ENCODE data around the gene SCAF11.

Gene SCAF11

GRCh38 chr12:45980540-45980939 lies 9.8 kb downstream of the SCAF11 start:
- peak overlapping the region in 1 of 5 donors; percentile 9 for H3K4me3 ChIP-seq (ENCODE audit: low read depth in 1 of 5, low read length in 5 of 5)
- H3K27me3 ChIP-seq (ENCODE audit: control insufficient read depth in 5 of 5, insufficient read depth in 4 of 5, low read length in 5 of 5), result no peaks in the 10 kb centered on the region
- H3K9ac ChIP-seq (ENCODE audit: low read length in 5 of 5), result no peak overlapping the region
- no peak overlapping the region for H3K27ac ChIP-seq (ENCODE audit: low read depth, low read length)
- H3K4me1 ChIP-seq (ENCODE audit: control insufficient read depth in 5 of 5, insufficient read depth in 5 of 5, low read length in 5 of 5), result peaks cover 0 to 67% (median 50%) of the 10 kb centered on the region in 5 donors
- no peaks in the 10 kb centered on the region for H3K9me3 ChIP-seq (ENCODE audit: control insufficient read depth in 5 of 5, low read length in 5 of 5)
- H3K36me3 ChIP-seq (ENCODE audit: control insufficient read depth in 5 of 5, insufficient read depth in 5 of 5, low read length in 5 of 5), result peaks cover 0 to 4% (median 0%) of the 10 kb centered on the region in 5 donors

GRCh38 chr12:45978108-45978507 lies 12.3 kb downstream of the SCAF11 start:
- Histone ChIP-seq H3K36me3 (ENCODE audit: control insufficient read depth in 5 of 5, insufficient read depth in 5 of 5, low read length in 5 of 5) (no peaks in the 10 kb centered on the region), H3K4me1 (ENCODE audit: control insufficient read depth in 5 of 5, insufficient read depth in 5 of 5, low read length in 5 of 5) (peaks cover 0 to 71% (median 60%) of the 10 kb centered on the region in 5 donors), H3K27me3 (ENCODE audit: control insufficient read depth in 5 of 5, insufficient read depth in 4 of 5, low read length in 5 of 5) (no peaks in the 10 kb centered on the region), H3K27ac (ENCODE audit: low read depth, low read length) (no peak overlapping the region), H3K4me3 (ENCODE audit: low read depth in 1 of 5, low read length in 5 of 5) (no peak overlapping the region), H3K9me3 (ENCODE audit: control insufficient read depth in 5 of 5, low read length in 5 of 5) (no peaks in the 10 kb centered on the region), H3K9ac (ENCODE audit: low read length in 5 of 5) (no peak overlapping the region)

GRCh38 chr12:45977620-45978019 lies 12.8 kb downstream of the SCAF11 start:
- no peak overlapping the region for H3K9ac ChIP-seq (ENCODE audit: low read length in 5 of 5)
- H3K9me3 ChIP-seq (ENCODE audit: control insufficient read depth in 5 of 5, low read length in 5 of 5), result no peaks in the 10 kb centered on the region
- no peaks in the 10 kb centered on the region for H3K27me3 ChIP-seq (ENCODE audit: control insufficient read depth in 5 of 5, insufficient read depth in 4 of 5, low read length in 5 of 5)
- no peak overlapping the region for H3K4me3 ChIP-seq (ENCODE audit: low read depth in 1 of 5, low read length in 5 of 5)
- H3K4me1 ChIP-seq (ENCODE audit: control insufficient read depth in 5 of 5, insufficient read depth in 5 of 5, low read length in 5 of 5), result peaks cover 0 to 71% (median 59%) of the 10 kb centered on the region in 5 donors
- no peak overlapping the region for H3K27ac ChIP-seq (ENCODE audit: low read depth, low read length)
- H3K36me3 ChIP-seq (ENCODE audit: control insufficient read depth in 5 of 5, insufficient read depth in 5 of 5, low read length in 5 of 5), result no peaks in the 10 kb centered on the region

- Histone ChIP-seq H3K4me1 (ENCODE audit: control insufficient read depth in 5 of 5, insufficient read depth in 5 of 5, low read length in 5 of 5) (peaks cover 0 to 69% (median 63%) of the 10 kb centered on the region in 5 donors), H3K9me3 (ENCODE audit: control insufficient read depth in 5 of 5, low read length in 5 of 5) (no peaks in the 10 kb centered on the region), H3K27me3 (ENCODE audit: control insufficient read depth in 5 of 5, insufficient read depth in 4 of 5, low read length in 5 of 5) (no peaks in the 10 kb centered on the region), H3K9ac (ENCODE audit: low read length in 5 of 5) (no peak overlapping the region), H3K36me3 (ENCODE audit: control insufficient read depth in 5 of 5, insufficient read depth in 5 of 5, low read length in 5 of 5) (peaks cover 0 to 3% (median 0%) of the 10 kb centered on the region in 5 donors), H3K27ac (ENCODE audit: low read depth, low read length) (peak overlapping the region; percentile 64), H3K4me3 (ENCODE audit: low read depth in 1 of 5, low read length in 5 of 5) (no peak overlapping the region)
These were observed 14.9 kb downstream of the SCAF11 start for GRCh38 chr12:45975506-45975905.

- Histone ChIP-seq H3K4me3 (ENCODE audit: low read depth in 1 of 5, low read length in 5 of 5) (no peak overlapping the region), H3K9me3 (ENCODE audit: control insufficient read depth in 5 of 5, low read length in 5 of 5) (no peaks in the 10 kb centered on the region), H3K36me3 (ENCODE audit: control insufficient read depth in 5 of 5, insufficient read depth in 5 of 5, low read length in 5 of 5) (peaks cover 0 to 3% (median 0%) of the 10 kb centered on the region in 5 donors), H3K27me3 (ENCODE audit: control insufficient read depth in 5 of 5, insufficient read depth in 4 of 5, low read length in 5 of 5) (no peaks in the 10 kb centered on the region), H3K9ac (ENCODE audit: low read length in 5 of 5) (no peak overlapping the region), H3K4me1 (ENCODE audit: control insufficient read depth in 5 of 5, insufficient read depth in 5 of 5, low read length in 5 of 5) (peaks cover 0 to 65% (median 57%) of the 10 kb centered on the region in 5 donors), H3K27ac (ENCODE audit: low read depth, low read length) (peak overlapping the region; percentile 64)
These were observed 15.5 kb downstream of the SCAF11 start for GRCh38 chr12:45974883-45975282.

GRCh38 chr12:45974171-45974719 lies 16.1 kb downstream of the SCAF11 start:
- Histone ChIP-seq H3K27ac (ENCODE audit: low read depth, low read length) (peak overlapping the region; percentile 64), H3K36me3 (ENCODE audit: control insufficient read depth in 5 of 5, insufficient read depth in 5 of 5, low read length in 5 of 5) (peaks cover 0 to 3% (median 0%) of the 10 kb centered on the region in 5 donors)

GRCh38 chr12:45973526-45973925 lies 16.8 kb downstream of the SCAF11 start:
- H3K36me3 ChIP-seq (ENCODE audit: control insufficient read depth in 5 of 5, insufficient read depth in 5 of 5, low read length in 5 of 5), result peaks cover 0 to 3% (median 0%) of the 10 kb centered on the region in 5 donors
- H3K27me3 ChIP-seq (ENCODE audit: control insufficient read depth in 5 of 5, insufficient read depth in 4 of 5, low read length in 5 of 5), result no peaks in the 10 kb centered on the region
- peak overlapping the region; percentile 31 for H3K27ac ChIP-seq (ENCODE audit: low read depth, low read length)
- no peak overlapping the region for H3K9ac ChIP-seq (ENCODE audit: low read length in 5 of 5)
- H3K9me3 ChIP-seq (ENCODE audit: control insufficient read depth in 5 of 5, low read length in 5 of 5), result no peaks in the 10 kb centered on the region
- peaks cover 0 to 68% (median 56%) of the 10 kb centered on the region in 5 donors for H3K4me1 ChIP-seq (ENCODE audit: control insufficient read depth in 5 of 5, insufficient read depth in 5 of 5, low read length in 5 of 5)
- no peak overlapping the region for H3K4me3 ChIP-seq (ENCODE audit: low read depth in 1 of 5, low read length in 5 of 5)

More at GRCh38 chr12:45974171-45974719, 16.1 kb downstream of the SCAF11 start:
- H3K4me1 ChIP-seq (ENCODE audit: control insufficient read depth in 5 of 5, insufficient read depth in 5 of 5, low read length in 5 of 5), result peaks cover 0 to 62% (median 56%) of the 10 kb centered on the region in 5 donors
- H3K27me3 ChIP-seq (ENCODE audit: control insufficient read depth in 5 of 5, insufficient read depth in 4 of 5, low read length in 5 of 5), result no peaks in the 10 kb centered on the region
- no peak overlapping the region for H3K9ac ChIP-seq (ENCODE audit: low read length in 5 of 5)
- H3K4me3 ChIP-seq (ENCODE audit: low read depth in 1 of 5, low read length in 5 of 5), result no peak overlapping the region
- no peaks in the 10 kb centered on the region for H3K9me3 ChIP-seq (ENCODE audit: control insufficient read depth in 5 of 5, low read length in 5 of 5)

- Histone ChIP-seq H3K9ac (ENCODE audit: low read length in 5 of 5) (no peak overlapping the region), H3K9me3 (ENCODE audit: control insufficient read depth in 5 of 5, low read length in 5 of 5) (no peaks in the 10 kb centered on the region)
These were observed 20.0 kb downstream of the SCAF11 start for GRCh38 chr12:45970391-45970790.

GRCh38 chr12:45969084-45969483 lies 21.3 kb downstream of the SCAF11 start:
- Histone ChIP-seq H3K27me3 (ENCODE audit: control insufficient read depth in 5 of 5, insufficient read depth in 4 of 5, low read length in 5 of 5) (no peaks in the 10 kb centered on the region), H3K4me3 (ENCODE audit: low read depth in 1 of 5, low read length in 5 of 5) (no peak overlapping the region), H3K4me1 (ENCODE audit: control insufficient read depth in 5 of 5, insufficient read depth in 5 of 5, low read length in 5 of 5) (peaks cover 0 to 61% (median 41%) of the 10 kb centered on the region in 5 donors), H3K9me3 (ENCODE audit: control insufficient read depth in 5 of 5, low read length in 5 of 5) (no peaks in the 10 kb centered on the region), H3K27ac (ENCODE audit: low read depth, low read length) (no peak overlapping the region), H3K36me3 (ENCODE audit: control insufficient read depth in 5 of 5, insufficient read depth in 5 of 5, low read length in 5 of 5) (peaks cover 0 to 3% (median 0%) of the 10 kb centered on the region in 5 donors), H3K9ac (ENCODE audit: low read length in 5 of 5) (peak overlapping the region in 1 of 5 donors; percentile 51)

More at GRCh38 chr12:45970391-45970790, 20.0 kb downstream of the SCAF11 start:
- Histone ChIP-seq H3K4me1 (ENCODE audit: control insufficient read depth in 5 of 5, insufficient read depth in 5 of 5, low read length in 5 of 5) (peaks cover 0 to 63% (median 50%) of the 10 kb centered on the region in 5 donors), H3K27me3 (ENCODE audit: control insufficient read depth in 5 of 5, insufficient read depth in 4 of 5, low read length in 5 of 5) (no peaks in the 10 kb centered on the region), H3K4me3 (ENCODE audit: low read depth in 1 of 5, low read length in 5 of 5) (no peak overlapping the region), H3K36me3 (ENCODE audit: control insufficient read depth in 5 of 5, insufficient read depth in 5 of 5, low read length in 5 of 5) (peaks cover 0 to 3% (median 0%) of the 10 kb centered on the region in 5 donors), H3K27ac (ENCODE audit: low read depth, low read length) (no peak overlapping the region)

- H3K4me1 ChIP-seq (ENCODE audit: control insufficient read depth in 5 of 5, insufficient read depth in 5 of 5, low read length in 5 of 5), result peaks cover 0 to 48% (median 26%) of the 10 kb centered on the region in 5 donors
- peak overlapping the region; percentile 54 for H3K27ac ChIP-seq (ENCODE audit: low read depth, low read length)
These were observed 23.9 kb downstream of the SCAF11 start for GRCh38 chr12:45966486-45966885.

More at GRCh38 chr12:45966486-45966885, 23.9 kb downstream of the SCAF11 start:
- H3K27me3 ChIP-seq (ENCODE audit: control insufficient read depth in 5 of 5, insufficient read depth in 4 of 5, low read length in 5 of 5), result no peaks in the 10 kb centered on the region
- peak overlapping the region in 1 of 5 donors; percentile 16 for H3K9ac ChIP-seq (ENCODE audit: low read length in 5 of 5)
- H3K36me3 ChIP-seq (ENCODE audit: control insufficient read depth in 5 of 5, insufficient read depth in 5 of 5, low read length in 5 of 5), result peaks cover 0 to 25% (median 4%) of the 10 kb centered on the region in 5 donors
- no peak overlapping the region for H3K4me3 ChIP-seq (ENCODE audit: low read depth in 1 of 5, low read length in 5 of 5)
- peaks cover 0 to 4% (median 0%) of the 10 kb centered on the region in 5 donors for H3K9me3 ChIP-seq (ENCODE audit: control insufficient read depth in 5 of 5, low read length in 5 of 5)
